Common myeloid progenitor, CD34-positive (primary cell): ENCODE results near the gene ZNF565.
A peak's percentile ranks its signal among the peaks of the same experiment; 100 is the strongest.

ENCODE experiments used
- CTCF ChIA-PET: fragments of 350-600 bp; sonication (Branson Sonifier 250); formaldehyde crosslinking; loops from one replicate; lab custom pipeline; 2021; ENCODE audit warnings: antibody characterized with exemption; lab: Charles Lee
- POLR2A ChIA-PET: fragments of 350-600 bp; sonication (Branson Sonifier 250); formaldehyde crosslinking; loops from one replicate; lab custom pipeline; 2021; ENCODE audit warnings: antibody characterized with exemption; lab: Charles Lee
- DNase-seq, 3 donors: peaks; one replicate each; pipeline versions ENCODE4 v3.0.0 to v3.0.0-alpha.2; 2013
- H3K27ac ChIP-seq, 2 experiments: 1 replicate in 1 of 2; 2 replicates in 1 of 2; pipeline ENCODE4 v1.7.0; 2013; ENCODE audit warnings: inconsistent platforms in 2 of 2, low read length in 2 of 2, mild to moderate bottlenecking in 2 of 2, low read depth in 1 of 2, moderate library complexity in 1 of 2; ENCODE audit not compliant: severe bottlenecking in 2 of 2, insufficient read depth in 1 of 2, poor library complexity in 1 of 2
- H3K27me3 ChIP-seq, 5 experiments: replicated peaks in 2 of 5; 1 replicate in 3 of 5; 2 replicates in 2 of 5; pipeline versions ENCODE4 v1.6.1 to v1.7.0; 2013; ENCODE audit warnings: low read length in 4 of 5, mild to moderate bottlenecking in 2 of 5, moderate library complexity in 2 of 5, inconsistent platforms in 1 of 5; ENCODE audit not compliant: insufficient read depth in 5 of 5, control insufficient read depth in 4 of 5
- H3K36me3 ChIP-seq, 4 experiments: 1 replicate in 2 of 4; 2 replicates in 2 of 4; pipeline versions ENCODE4 v1.6.1 to v1.7.0; 2013; ENCODE audit warnings: low read length in 3 of 4, control low read depth in 1 of 4, mild to moderate bottlenecking in 1 of 4; ENCODE audit not compliant: control insufficient read depth in 4 of 4, insufficient read depth in 4 of 4
- H3K4me1 ChIP-seq, 4 experiments: 1 replicate in 3 of 4; 2 replicates in 1 of 4; pipeline versions ENCODE4 v1.6.1 to v1.7.1; 2013; ENCODE audit warnings: low read length in 3 of 4, mild to moderate bottlenecking in 3 of 4, control low read depth in 1 of 4, inconsistent platforms in 1 of 4, moderate library complexity in 1 of 4; ENCODE audit not compliant: control insufficient read depth in 4 of 4, insufficient read depth in 4 of 4; ENCODE audit errors: control extremely low read depth in 1 of 4
- H3K4me3 ChIP-seq, 7 experiments: 1 replicate in 4 of 7; 2 replicates in 3 of 7; pipeline versions ENCODE4 v1.5.1 to v1.7.0; 2013; ENCODE audit warnings: mild to moderate bottlenecking in 7 of 7, low read length in 6 of 7, moderate library complexity in 6 of 7, inconsistent platforms in 2 of 7, low read depth in 2 of 7, control low read depth in 1 of 7; ENCODE audit not compliant: insufficient read depth in 4 of 7, control insufficient read depth in 1 of 7; ENCODE audit errors: extremely low read depth in 1 of 7
- H3K9me3 ChIP-seq, 5 experiments: 1 replicate in 4 of 5; 2 replicates in 1 of 5; pipeline versions ENCODE4 v1.6.1 to v1.7.1; 2013; ENCODE audit warnings: low read length in 4 of 5, mild to moderate bottlenecking in 2 of 5, inconsistent platforms in 1 of 5, low read depth in 1 of 5, moderate library complexity in 1 of 5; ENCODE audit not compliant: control insufficient read depth in 4 of 5, insufficient read depth in 2 of 5; ENCODE audit errors: control extremely low read depth in 1 of 5
- WGBS: methylation state at CpG from one replicate; pipeline ENCODE4 v1.1.5; 2013; ENCODE audit not compliant: insufficient coverage; 5-methylcytosine and 5-hydroxymethylcytosine counted together

The ZNF565 gene

DNA sequence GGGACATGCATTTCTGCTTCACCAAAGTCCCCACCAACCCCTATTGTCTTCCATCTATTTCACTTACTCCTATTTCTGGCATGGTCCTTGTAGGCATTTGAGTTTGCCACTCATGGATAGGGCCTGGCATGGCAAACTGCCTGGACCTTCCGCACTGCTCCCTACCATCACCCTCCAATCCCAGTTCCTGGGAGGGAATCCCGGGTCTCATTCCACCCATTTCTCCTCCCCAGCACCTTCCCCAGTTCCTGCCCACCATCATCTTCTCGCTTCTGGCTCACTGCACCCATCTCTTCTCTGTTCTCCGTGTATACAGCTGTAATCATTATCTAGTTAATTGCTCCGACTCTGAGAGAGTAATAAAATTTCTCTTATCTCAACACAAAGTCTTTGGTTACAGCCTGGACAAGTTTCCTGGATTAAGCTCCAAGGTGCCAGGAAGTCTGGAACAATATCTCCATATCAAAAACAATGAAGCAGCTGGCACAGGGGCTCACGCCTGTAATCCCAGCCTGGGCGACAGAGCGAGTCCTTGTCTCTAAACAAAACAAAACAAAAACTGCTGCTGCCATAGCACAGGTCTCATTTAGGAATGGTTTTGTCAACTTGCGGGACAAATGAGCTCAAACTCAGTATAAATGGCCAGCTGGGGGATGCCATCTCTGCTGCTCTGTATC is 45.2 kb downstream of the ZNF565 start:
- DNase-seq, result no peak
- ChIA-PET CTCF (interaction anchor here (0.8 to 5.7 kb wide), 7 partner anchors 10 to 175 kb away, joined by 3 to 56 read pairs (median 7); partner anchors contain the start of genes ZNF146 and ZNF565), POLR2A (interaction anchor here (0.6 kb wide), 1 partner anchor 28 kb away, joined by 3 read pairs; no protein-coding TSS in a partner anchor)
- Histone ChIP-seq H3K4me3 (no peak overlapping the region), H3K9me3 (no peaks in the 10 kb centered on the region), H3K27me3 (no peaks in the 10 kb centered on the region), H3K4me1 (peaks cover 0 to 3% (median 2%) of the 10 kb centered on the region in 4 experiments), H3K27ac (no peak overlapping the region), H3K36me3 (no peaks in the 10 kb centered on the region)
- WGBS, result 90% methylated on average over 6 of the region's 9 CpGs

DNA sequence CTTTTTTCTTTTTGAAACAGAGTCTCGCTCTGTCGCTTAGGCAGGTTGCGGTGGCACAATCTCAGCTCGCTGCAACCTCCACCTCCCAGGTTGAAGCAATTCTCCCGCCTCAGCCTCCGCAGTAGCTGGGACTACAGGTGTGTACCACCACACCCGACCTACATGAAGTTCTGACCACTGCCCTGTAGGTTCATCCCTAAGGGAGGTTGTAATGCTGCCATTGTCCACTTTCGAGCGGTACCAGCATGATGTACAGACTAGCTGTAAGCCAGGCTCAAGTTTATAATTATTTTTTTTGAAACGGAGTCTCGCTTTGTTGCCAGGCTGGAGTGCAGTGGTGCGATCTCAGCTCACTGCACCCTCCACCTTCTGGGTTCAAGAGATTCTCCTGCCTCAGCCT is 50.7 kb downstream of the ZNF565 start:
- CTCF ChIA-PET, result interaction anchor here (1.1 to 1.7 kb wide), 3 partner anchors 10 to 36 kb away, joined by 5 to 8 read pairs (median 6); no protein-coding TSS in a partner anchor

DNA sequence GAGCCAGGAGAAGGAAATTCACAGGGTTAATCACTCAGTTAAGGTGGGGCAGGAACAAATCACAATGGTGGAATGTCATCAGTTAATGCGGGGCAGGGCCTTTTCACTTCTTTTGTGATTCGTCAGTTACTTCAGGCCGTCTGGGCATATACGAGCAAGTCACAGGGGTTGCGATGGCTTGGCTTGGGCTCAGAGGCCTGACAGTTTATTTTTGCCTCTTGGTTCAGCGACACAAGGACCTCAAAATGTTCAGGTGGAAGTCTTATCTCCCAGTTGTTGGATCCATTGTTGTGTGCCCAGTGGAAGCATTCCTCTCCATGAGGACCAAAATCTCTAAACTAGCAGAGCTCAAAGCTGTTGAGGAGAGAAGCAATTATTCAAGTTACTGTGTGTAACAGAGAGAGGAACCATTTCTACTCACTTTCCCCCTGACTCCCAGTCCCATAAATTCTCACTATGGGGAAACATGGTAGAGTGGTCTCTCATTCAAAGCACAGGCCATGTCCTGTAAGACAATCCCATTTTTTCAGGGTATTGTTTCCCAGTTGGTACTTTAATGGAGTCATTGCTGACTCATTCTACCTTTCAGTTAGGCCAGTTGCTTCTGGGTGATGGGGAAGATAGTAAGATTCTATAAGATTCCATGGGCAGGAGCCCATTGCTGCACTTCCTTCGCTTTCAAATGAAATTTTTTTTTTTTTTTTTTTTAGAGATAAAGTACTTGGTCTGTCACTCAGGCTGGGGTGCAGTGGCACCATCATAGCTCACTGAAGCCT is 53.5 kb downstream of the ZNF565 start:
- Histone ChIP-seq H3K27me3 (no peaks in the 10 kb centered on the region), H3K9me3 (no peaks in the 10 kb centered on the region), H3K36me3 (peaks cover 0 to 4% (median 0%) of the 10 kb centered on the region in 4 experiments), H3K27ac (no peak overlapping the region), H3K4me1 (no peaks in the 10 kb centered on the region), H3K4me3 (no peak overlapping the region)
- ChIA-PET POLR2A (no interaction called here), CTCF (no interaction called here)
- DNase-seq, result no peak
- WGBS, result 98% methylated on average over 7 of the region's 7 CpGs

More for the DNA sequence above, 50.7 kb downstream of the ZNF565 start:
- POLR2A ChIA-PET, result no interaction called here
- no peaks in the 10 kb centered on the region for H3K27me3 ChIP-seq
- no peaks in the 10 kb centered on the region for H3K4me1 ChIP-seq
- H3K27ac ChIP-seq, result no peak overlapping the region
- no peaks in the 10 kb centered on the region for H3K9me3 ChIP-seq
- WGBS, result 97% methylated on average over 12 of the region's 12 CpGs
- no peak for DNase-seq
- peaks cover 0 to 4% (median 0%) of the 10 kb centered on the region in 4 experiments for H3K36me3 ChIP-seq
- no peak overlapping the region for H3K4me3 ChIP-seq

DNA sequence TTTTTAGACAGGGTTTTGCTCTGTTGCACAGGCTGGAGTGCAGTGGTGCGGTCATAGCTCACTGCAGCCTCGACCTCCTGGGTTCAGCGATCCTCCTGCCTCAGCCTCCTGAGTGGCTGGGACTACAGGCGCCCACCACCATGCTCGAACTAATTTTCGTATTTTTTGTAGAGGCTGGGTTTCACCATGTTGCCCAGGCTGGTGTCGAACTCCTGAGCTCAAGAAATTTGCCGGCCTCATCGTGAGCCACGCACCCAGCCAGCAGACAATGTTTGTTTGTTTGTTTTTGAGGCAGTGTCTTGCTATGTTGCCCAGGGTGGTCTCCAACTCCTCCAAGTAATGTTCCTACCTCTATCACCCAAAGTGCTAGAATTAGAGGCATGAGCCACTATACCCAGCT is 61.3 kb downstream of the ZNF565 start:
- H3K4me3 ChIP-seq, result peak overlapping the region in 1 of 7 experiments; percentile 71
- CTCF ChIA-PET, result interaction anchor here (0.6 to 1.7 kb wide), 8 partner anchors 10 to 35 kb away, joined by 3 to 14 read pairs (median 4); partner anchors contain the start of gene CAPNS1
- POLR2A ChIA-PET, result no interaction called here

DNA sequence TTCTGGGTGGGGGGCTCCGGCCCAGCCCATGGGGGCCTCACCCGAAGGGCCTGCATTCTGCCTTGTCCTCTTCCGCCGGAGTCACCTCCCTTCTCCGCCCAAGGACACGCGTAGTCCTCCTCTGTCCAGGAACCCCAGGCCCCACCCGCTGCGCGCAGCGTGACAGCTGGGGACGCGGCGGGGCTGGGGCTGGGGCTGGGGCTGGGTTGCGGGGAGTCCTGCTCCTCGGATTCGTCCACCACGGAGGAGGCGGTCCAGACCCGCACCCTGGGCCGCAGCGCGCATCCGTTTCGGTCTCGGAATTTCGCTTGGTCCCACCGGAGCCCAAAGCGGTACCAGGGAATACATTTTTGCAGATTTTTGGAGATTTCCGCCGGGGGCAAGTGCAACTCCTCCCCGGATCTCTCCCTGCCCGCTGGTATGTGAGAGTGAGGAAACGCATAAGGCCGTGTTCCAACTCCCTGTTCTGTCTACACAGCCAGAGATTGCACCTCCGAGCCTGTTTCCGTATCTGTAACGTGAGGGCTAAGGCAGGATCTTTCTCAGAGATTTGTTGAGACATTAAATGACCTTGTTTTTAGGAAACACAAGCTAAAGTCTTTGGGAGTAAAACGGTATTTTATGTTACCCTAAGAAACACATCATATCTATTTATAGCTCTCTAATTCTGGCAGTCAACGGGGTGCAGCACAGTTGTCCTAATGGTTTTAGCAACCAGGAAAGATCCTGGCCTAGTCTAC is 61.9 kb downstream of the ZNF565 start, which contains the start of gene COX7A1:
Gene COX7A1 (minus strand): TSS at position 96 of the 740 bp plus-strand sequence. CDS start 40 bp downstream, at position 56.
- 35% methylated on average over 35 of the region's 40 CpGs for WGBS
- peaks cover 4 to 35% (median 24%) of the 10 kb centered on the region in 4 experiments for H3K36me3 ChIP-seq
- DNase-seq, result peak in 2 of 3 donors; percentile 14 to 30
- H3K27ac ChIP-seq, result no peak within 1 kb of the TSS
- POLR2A ChIA-PET, result no interaction called here
- H3K9me3 ChIP-seq, result no peaks in the 10 kb centered on the region
- no peaks in the 10 kb centered on the region for H3K27me3 ChIP-seq
- H3K4me3 ChIP-seq, result peak within 1 kb of the TSS in 5 of 7 experiments; percentile 42 to 75 (median 56)
- CTCF ChIA-PET, result interaction anchor here (0.6 to 1.7 kb wide), 6 partner anchors 10 to 34 kb away, joined by 3 to 14 read pairs (median 4); no protein-coding TSS in a partner anchor
- H3K4me1 ChIP-seq, result peaks cover 0 to 10% (median 0%) of the 10 kb centered on the region in 4 experiments

More for the DNA sequence above, 61.3 kb downstream of the ZNF565 start:
- peaks cover 4 to 29% (median 22%) of the 10 kb centered on the region in 4 experiments for H3K36me3 ChIP-seq
- peaks cover 0 to 10% (median 0%) of the 10 kb centered on the region in 4 experiments for H3K4me1 ChIP-seq
- WGBS, result 95% methylated on average over 10 of the region's 10 CpGs
- no peaks in the 10 kb centered on the region for H3K9me3 ChIP-seq
- no peaks in the 10 kb centered on the region for H3K27me3 ChIP-seq
- H3K27ac ChIP-seq, result no peak overlapping the region
- DNase-seq, result no peak

DNA sequence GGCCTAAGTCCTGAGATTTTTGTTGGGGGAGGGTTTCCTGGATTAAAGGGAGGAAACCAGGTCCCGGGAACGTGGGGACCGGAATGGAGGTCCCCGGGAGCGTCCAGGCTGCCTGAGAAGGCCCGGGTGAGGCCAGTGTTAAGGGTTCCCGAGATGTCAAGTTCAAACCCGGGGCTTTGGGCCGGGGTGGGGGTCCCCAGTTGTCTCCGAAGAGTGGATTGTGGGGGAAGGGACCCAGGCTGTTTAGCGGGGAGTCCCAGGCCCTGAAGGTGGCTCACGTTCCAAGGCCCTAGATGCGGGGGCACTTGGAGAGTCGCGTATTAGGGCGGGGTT is 62.5 kb downstream of the ZNF565 start:
- H3K36me3 ChIP-seq, result peaks cover 6 to 39% (median 27%) of the 10 kb centered on the region in 4 experiments
- no peak overlapping the region for H3K27ac ChIP-seq
- H3K9me3 ChIP-seq, result no peaks in the 10 kb centered on the region
- peaks cover 0 to 10% (median 0%) of the 10 kb centered on the region in 4 experiments for H3K4me1 ChIP-seq
- H3K27me3 ChIP-seq, result no peaks in the 10 kb centered on the region
- peak overlapping the region in 3 of 7 experiments; percentile 48 to 71 (median 56) for H3K4me3 ChIP-seq
- 79% methylated on average over 11 of the region's 16 CpGs for WGBS
- CTCF ChIA-PET, result no interaction called here
- DNase-seq, result no peak
- POLR2A ChIA-PET, result no interaction called here
